Retinal pigment epithelial cell (primary cell): ENCODE results near the gene ALG10B.
"Not testable (repeated sequence)": the region's sequence is repeated elsewhere in the genome, so short reads cannot be mapped to it uniquely, and the experiment has no call there.

Source experiments
- DNase-seq: peaks from one replicate; pipeline ENCODE4 v3.0.0-alpha.2; 2010; ENCODE audit warnings: low read depth
- H3K4me3 ChIP-seq: 2 replicates; pipeline ENCODE4 v1.5.1; 2011; ENCODE audit warnings: mild to moderate bottlenecking, low read length, control low read depth, moderate library complexity
- TF ChIP-seq, protein P1 (sequence below): conservative IDR thresholded peaks from 2 replicates; pipeline ENCODE4 v1.5.1; 2011; ENCODE audit warnings: low read depth, low read length, control low read depth, inconsistent platforms

Gene ALG10B

DNA sequence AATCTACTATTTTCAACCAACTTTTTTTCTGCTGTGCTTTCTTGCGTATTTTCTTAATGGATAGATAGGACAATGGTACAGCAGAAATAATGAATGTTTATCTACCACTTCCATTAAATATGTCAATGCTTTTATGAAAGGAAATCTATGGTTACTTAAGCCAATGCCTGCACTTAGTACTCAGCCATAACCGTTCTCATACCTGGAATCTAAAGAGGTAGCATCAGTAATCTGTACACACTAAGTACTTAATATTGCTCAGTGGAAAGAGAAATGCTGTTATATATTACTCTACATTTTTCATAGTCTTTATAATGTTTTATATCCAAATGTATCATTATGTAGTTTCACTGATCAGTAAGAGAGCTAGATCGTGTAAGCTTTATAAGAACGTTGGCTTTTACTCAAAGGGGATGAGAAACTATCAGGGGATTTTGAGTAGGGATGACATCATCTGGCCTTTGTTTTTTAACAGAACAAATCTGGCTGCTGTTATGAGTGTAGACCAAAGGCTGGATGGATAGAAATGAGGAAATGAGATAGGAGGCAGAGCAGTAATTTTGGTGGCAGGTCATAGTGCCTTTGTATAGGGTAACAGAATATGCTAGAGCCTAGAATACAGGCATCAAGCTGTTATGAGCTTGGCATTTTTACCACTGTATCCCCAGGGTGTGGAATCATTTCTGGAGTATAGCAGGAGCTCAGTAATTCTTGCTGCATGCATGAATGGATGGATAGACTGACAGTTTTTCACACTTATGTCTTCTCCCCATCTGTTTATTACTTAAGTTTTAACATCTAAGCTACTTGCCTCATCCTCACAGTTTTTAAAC is 34.0 kb downstream of the ALG10B start:
- no peak for DNase-seq
- TF ChIP-seq, protein P1, sequence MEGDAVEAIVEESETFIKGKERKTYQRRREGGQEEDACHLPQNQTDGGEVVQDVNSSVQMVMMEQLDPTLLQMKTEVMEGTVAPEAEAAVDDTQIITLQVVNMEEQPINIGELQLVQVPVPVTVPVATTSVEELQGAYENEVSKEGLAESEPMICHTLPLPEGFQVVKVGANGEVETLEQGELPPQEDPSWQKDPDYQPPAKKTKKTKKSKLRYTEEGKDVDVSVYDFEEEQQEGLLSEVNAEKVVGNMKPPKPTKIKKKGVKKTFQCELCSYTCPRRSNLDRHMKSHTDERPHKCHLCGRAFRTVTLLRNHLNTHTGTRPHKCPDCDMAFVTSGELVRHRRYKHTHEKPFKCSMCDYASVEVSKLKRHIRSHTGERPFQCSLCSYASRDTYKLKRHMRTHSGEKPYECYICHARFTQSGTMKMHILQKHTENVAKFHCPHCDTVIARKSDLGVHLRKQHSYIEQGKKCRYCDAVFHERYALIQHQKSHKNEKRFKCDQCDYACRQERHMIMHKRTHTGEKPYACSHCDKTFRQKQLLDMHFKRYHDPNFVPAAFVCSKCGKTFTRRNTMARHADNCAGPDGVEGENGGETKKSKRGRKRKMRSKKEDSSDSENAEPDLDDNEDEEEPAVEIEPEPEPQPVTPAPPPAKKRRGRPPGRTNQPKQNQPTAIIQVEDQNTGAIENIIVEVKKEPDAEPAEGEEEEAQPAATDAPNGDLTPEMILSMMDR = no peak
- no peak overlapping the region for H3K4me3 ChIP-seq

DNA sequence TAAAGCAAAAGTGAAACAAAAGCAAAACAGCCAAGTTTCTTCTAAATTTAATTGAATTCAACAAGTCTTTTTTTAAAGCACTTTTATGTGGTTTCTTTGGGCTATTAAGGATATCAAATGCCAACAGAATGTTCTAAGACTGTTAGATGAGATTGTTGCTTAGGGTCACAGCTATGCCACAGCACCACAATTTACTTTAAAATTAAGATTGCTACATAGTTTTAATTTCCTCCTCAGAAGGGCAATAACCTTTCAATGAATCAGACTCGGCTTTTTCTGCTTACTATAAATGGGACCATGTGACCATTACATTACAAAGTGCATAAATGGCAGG is 34.6 kb downstream of the ALG10B start:
- H3K4me3 ChIP-seq, DNase-seq: not testable (repeated sequence)

DNA sequence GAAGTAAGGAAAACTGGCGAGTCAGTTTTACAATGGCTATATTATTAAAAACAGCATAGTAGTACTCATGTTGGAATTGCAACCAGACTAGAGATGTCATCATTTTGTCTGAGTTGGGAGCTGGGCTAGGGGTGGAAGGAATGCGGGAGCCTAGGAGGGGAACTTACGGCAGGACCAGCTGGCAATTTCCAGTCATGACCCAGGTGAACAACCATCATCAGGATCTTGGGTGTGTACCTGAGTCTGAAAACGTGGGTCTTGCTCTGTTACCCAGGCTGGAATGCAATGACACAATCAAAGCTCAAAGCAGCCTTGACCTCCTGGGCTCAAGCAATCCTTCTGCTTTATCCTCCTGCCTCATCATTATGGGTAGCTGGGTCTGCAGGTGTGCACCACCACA is 50.9 kb downstream of the ALG10B start:
- DNase-seq = no peak
- H3K4me3 ChIP-seq = no peak overlapping the region
- TF ChIP-seq, protein P1 = no peak

DNA sequence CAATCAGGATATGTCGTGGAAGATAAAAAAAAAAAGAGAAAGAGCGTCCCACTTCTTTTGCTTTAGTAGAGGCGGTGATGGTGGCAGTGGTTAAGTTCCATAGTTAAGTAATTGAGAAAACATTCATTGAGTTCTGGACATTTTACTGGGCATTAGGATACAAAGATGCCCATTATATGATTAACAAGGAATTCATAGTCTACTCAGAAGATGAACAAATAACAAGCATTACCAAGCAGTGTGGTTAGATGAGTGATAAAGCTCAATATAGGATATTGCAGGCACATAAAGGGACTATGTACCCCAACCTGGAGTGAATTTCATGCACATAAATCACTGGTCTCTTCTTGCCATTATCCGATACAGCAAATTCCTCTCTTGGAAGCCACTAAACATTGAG is 53.7 kb downstream of the ALG10B start:
- no peak for DNase-seq
- H3K4me3 ChIP-seq = no peak overlapping the region
- TF ChIP-seq, protein P1 = no peak

DNA sequence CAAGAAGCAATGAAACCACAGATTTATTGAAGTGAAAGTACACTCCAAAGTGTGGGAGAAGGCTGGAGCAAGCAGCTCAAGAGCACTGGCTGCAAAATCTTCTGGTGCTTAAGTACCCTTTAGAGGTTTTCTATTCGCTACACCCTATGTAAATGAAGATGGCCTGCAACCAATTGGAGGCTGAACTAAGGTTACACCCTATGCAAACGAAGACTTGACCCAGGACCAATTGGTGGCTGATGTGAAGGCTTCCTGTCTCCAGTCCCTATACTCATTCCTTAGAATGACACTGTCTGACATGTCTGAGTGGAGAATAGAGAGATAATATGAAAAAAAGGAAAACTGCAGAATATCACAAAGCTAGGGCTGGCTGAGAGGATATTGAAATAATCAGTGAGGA is 57.2 kb downstream of the ALG10B start:
- H3K4me3 ChIP-seq = no peak overlapping the region
- DNase-seq = no peak
- TF ChIP-seq, protein P1 = no peak

DNA sequence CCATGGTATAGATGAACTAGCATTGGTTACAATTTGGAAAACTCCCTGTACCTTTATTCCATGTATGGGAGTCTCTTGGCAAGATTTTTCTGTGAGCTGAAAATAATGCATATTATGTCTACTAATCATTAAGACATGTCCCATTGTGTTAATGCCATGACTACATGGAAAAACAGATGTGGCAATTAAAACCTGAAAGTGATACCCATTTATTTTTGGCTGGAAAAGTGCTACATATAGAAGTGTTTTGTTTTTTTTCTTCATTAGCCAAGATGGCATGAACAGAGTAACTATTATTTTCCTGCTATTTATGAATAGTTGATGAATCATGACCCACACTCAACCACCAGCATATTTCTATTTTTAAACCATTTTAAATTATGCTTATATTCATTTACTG is 58.2 kb downstream of the ALG10B start:
- TF ChIP-seq, protein P1 = no peak
- no peak for DNase-seq
- H3K4me3 ChIP-seq = no peak overlapping the region
